Embryonic facial prominence (tissue), 1 donor: Measurements from ENCODE around the gene BEX5.
"Not testable (repeated sequence)": the region's sequence is repeated elsewhere in the genome, so short reads cannot be mapped to it uniquely, and the experiment has no call there.

Source experiments
- DNase-seq: peaks from one replicate; pipeline ENCODE4 v3.0.0-alpha.2; 2016; ENCODE audit errors: extremely low spot score

Gene BEX5

GRCh38 chrX:102155806-102156179, at the start of gene BEX5:
BEX5 (minus strand) TSS chrX:102155977; CDS start chrX:102154265, 1,712 bp downstream.
- DNase-seq: no peak

GRCh38 chrX:102185967-102186720, 30.4 kb upstream of the BEX5 start:
- DNase-seq: no peak

GRCh38 chrX:102154900-102155805, 624 bp downstream of the BEX5 start:
- no peak for DNase-seq

- DNase-seq: no peak
These were observed 1.4 kb downstream of the BEX5 start for GRCh38 chrX:102154218-102154860.

- not testable (repeated sequence) for DNase-seq
These were observed 13.5 kb downstream of the BEX5 start, which contains the start of gene TCEAL6 for GRCh38 chrX:102142274-102142673. TCEAL6 (minus strand) TSS chrX:102142481.

- DNase-seq: not testable (repeated sequence)
These were observed 14.1 kb downstream of the BEX5 start for GRCh38 chrX:102141631-102142030.

GRCh38 chrX:102140876-102141275, 14.9 kb downstream of the BEX5 start:
- DNase-seq: not testable (repeated sequence)

- DNase-seq: no peak
These were observed 17.7 kb downstream of the BEX5 start for GRCh38 chrX:102138064-102138463.

- DNase-seq: no peak
These were observed 26.3 kb downstream of the BEX5 start for GRCh38 chrX:102129473-102129872.

GRCh38 chrX:102126863-102127262, 28.9 kb downstream of the BEX5 start:
- DNase-seq: no peak

- not testable (repeated sequence) for DNase-seq
These were observed 29.5 kb downstream of the BEX5 start for GRCh38 chrX:102126080-102126818.

GRCh38 chrX:102125436-102125835, 30.3 kb downstream of the BEX5 start, which contains the start of gene TCEAL2:
TCEAL2 (plus strand) TSS chrX:102125679; CDS start chrX:102126831, 1,152 bp downstream.
- not testable (repeated sequence) for DNase-seq

GRCh38 chrX:102125014-102125413, 30.8 kb downstream of the BEX5 start:
- DNase-seq: not testable (repeated sequence)

- no peak for DNase-seq
These were observed 40.0 kb downstream of the BEX5 start for GRCh38 chrX:102115748-102116147.

GRCh38 chrX:102113367-102113766, 42.4 kb downstream of the BEX5 start:
- DNase-seq: no peak
